Pulmonary artery endothelial cell (primary cell): ENCODE results near the gene SPARCL1. TPM values are rescaled to one million over a fixed set of nuclear protein-coding genes. Genes with fewer than 3 reads are reported as not detected.
"Not testable (repeated sequence)": the region's sequence is repeated elsewhere in the genome, so short reads cannot be mapped to it uniquely, and the experiment has no call there.

Source experiments
- DNase-seq: peaks from one replicate; pipeline ENCODE4 v3.0.0-alpha.2; 2011; ENCODE audit warnings: low read depth, low spot score
- total RNA-seq: library from RNA; depleted of rRNA; stranded (reverse); fragments of >200 nt; gene quantifications from 2 replicates; pipeline ENCODE4 v1.2.3, GENCODE V29; 2014

The SPARCL1 gene, protein sequence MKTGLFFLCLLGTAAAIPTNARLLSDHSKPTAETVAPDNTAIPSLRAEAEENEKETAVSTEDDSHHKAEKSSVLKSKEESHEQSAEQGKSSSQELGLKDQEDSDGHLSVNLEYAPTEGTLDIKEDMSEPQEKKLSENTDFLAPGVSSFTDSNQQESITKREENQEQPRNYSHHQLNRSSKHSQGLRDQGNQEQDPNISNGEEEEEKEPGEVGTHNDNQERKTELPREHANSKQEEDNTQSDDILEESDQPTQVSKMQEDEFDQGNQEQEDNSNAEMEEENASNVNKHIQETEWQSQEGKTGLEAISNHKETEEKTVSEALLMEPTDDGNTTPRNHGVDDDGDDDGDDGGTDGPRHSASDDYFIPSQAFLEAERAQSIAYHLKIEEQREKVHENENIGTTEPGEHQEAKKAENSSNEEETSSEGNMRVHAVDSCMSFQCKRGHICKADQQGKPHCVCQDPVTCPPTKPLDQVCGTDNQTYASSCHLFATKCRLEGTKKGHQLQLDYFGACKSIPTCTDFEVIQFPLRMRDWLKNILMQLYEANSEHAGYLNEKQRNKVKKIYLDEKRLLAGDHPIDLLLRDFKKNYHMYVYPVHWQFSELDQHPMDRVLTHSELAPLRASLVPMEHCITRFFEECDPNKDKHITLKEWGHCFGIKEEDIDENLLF
- total RNA-seq, result under 0.01 and 0.88 TPM in 2 replicates

DNA sequence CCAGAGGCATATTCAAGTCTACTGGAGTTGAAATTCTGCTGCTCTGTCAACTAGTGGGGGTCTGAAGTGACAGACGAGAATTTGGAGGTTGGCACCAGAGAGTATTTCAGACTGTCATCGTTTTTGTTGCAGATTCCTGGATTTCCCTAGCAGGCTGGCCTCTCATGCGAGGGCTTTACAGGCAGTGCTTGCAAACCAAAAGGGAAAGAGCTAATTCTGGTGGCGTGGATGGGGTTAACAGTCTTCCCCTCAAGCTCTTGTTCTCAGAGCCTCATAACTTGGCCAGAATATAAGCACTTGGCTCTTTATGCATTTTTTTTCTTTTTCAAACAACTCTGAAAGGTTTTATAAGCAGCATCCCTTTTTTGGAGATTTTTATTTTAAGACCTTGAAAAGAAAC, at the start of gene SPARCL1:
SPARCL1 (minus strand) TSS at position 190 of the 400 bp plus-strand sequence. CDS start 29,802 bp downstream, outside the sequence.
- DNase-seq, result no peak

DNA sequence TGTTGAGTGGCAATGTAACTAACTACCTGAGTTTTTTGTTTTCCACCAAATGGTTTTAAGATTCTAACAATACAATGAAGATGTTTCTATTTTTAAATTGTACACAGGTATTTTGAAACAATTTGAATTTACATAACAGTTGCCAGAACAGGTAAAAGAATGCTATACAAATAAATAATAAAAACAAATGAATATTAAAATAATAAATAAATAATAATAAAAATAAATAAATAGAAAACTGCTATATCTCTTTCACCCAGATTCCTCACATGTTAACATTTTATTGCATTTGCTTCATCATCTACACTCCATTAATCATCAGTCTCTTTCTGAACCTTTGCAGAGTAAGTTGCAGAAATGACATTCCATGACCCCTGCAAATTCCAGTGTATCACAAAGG, 46.8 kb upstream of the SPARCL1 start:
- DNase-seq, result no peak

DNA sequence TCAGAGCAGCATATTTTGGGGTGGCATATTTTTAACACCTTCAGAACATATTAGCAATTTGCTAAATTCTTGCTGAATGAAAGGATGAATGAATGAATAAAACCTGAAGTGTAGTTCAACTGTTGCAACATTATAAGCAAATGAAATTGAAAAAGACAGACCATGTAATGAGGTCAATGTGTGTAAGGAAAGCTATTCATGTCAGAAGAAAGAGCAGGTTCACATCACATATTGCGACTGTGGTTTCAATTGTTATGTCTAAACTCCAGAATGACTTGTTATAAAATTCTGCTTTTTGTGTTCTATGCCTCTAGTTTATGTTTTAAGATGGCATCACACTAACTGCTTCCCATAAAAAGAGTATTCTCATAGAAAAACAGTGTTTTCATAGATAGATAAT, 46.2 kb upstream of the SPARCL1 start:
- no peak for DNase-seq

DNA sequence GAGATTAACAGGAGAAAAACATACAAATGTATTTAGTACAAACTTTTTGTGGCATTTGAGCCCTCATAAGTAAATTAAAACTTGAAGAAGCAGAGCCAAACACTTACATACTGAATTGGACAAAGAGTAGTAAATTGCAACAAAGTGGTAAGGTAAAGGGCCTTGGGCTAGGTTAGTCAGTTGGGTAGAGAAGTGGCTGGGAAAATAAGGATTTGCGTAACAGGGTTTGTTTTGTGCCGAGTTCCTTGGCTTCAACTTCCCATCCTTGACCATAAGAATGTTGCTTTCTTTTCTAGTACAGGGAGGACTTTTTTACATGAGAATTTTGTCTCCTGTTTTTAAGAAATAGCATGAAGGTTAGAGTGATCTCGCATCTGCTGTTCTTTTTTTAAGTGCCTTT, 45.8 kb upstream of the SPARCL1 start:
- DNase-seq, result no peak

DNA sequence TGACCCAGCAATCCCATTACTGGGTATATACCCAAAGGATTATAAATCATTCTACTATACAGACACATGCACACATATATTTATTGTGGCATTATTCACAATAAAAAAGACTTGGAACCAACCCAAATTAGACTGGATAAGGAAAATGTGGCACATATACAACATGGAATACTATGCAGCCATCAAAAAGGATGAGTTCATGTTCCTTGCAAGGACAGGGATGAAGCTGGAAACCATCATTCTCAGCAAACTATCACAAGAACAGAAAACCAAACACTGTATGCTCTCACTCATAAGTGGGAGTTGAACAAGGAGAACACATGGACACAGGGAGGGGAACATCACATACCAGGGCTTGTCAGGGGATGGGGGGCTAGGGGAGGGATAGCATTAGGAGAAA, 45.2 kb upstream of the SPARCL1 start:
- DNase-seq, result not testable (repeated sequence)

DNA sequence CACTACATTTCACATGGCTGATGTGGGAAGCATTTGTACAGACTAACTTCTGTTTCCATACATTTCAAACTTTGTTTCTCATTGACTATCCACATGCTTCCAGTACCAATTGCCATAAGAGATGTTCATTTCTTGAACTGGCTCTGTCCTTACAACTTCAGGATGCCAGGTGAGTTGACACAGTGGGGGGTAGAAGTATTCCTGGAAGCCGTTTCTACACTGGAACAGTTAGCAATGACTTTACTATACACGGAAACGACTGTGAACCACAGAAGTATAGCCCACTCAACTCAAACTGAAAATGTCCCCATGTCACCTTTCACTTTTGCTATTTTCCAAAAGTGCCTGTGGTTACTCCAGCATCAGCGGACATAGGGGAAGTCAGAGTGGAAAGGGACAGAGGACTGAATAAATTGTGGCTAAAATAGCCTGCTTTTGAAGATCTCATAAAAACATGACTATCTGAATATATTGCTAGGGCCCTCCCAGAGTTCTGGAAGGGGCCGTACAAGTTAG, 41.2 kb upstream of the SPARCL1 start:
- no peak for DNase-seq

DNA sequence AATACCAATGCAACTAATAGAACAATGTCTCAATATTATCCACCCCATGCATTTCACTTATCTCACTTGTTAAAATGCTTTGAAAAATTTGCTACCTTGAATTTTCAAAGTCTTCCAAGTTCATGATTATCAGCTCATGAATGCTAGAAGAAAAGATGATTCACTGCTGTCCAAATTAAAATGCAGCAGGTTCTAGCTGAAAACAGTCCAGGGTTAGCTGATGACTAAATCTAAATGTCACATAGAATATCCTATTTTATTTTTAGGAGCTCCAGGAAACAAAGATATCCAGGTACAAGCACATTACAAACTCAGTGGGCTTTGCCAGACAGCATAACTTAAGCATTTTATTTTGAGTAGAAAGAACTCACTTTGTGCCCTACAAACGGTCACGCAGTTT, 38.0 kb upstream of the SPARCL1 start:
- no peak for DNase-seq

DNA sequence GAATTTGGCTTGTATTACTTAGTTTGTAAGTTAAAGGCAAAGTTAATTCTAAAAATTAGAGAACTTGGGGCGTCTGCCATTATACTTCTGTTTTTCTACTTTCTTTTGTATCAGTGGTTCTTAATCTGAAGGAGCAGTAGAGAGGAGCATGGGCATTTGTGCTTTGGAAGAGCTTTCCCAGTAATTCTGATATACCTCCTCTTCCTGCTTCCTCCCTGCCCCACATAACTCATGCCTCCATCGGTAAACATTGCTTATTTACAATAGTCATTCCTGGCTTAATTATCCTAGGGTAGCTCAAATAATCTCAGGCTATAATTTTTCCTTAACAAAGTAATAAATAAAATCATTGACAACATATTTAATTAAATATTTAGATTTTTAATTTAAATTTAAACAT, 37.1 kb upstream of the SPARCL1 start:
- DNase-seq, result no peak

DNA sequence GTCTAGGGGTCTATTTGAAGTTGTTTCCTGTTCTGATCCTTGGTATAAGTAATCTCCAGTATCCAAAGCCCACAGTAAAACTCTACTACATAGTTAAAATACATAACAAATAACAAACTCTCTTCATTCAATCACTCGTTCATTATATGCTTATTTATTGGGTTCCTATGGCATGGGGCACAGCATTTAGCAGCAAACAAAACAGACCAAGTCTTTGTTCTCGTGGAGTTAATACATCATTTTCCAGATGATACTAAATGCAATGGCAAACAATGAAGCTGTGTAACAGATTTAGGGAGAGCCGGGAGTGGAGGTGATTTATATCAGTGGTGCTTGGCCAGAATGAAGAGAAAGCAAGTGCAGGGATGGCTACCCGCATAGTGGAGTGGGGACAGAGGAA, 36.6 kb upstream of the SPARCL1 start:
- DNase-seq, result no peak

DNA sequence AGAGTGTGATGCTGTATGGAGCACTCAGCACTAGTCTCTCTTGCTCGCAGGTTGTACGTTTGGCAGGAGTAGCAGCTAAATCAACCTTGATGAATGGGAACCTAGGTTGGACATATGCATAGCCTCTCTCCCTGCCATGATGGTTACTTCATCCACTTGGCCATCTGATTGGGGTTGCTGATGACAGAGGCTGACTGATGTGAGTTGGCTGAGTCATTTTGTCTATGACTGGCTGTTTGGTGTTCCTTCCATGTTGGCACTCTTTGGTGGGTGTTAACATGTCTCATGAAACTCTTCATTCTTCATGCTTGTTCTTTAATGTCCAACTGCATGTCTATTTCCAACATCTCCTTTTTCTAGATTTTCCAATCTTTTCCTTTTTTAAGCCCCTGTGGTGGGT, 31.6 kb upstream of the SPARCL1 start:
- no peak for DNase-seq

DNA sequence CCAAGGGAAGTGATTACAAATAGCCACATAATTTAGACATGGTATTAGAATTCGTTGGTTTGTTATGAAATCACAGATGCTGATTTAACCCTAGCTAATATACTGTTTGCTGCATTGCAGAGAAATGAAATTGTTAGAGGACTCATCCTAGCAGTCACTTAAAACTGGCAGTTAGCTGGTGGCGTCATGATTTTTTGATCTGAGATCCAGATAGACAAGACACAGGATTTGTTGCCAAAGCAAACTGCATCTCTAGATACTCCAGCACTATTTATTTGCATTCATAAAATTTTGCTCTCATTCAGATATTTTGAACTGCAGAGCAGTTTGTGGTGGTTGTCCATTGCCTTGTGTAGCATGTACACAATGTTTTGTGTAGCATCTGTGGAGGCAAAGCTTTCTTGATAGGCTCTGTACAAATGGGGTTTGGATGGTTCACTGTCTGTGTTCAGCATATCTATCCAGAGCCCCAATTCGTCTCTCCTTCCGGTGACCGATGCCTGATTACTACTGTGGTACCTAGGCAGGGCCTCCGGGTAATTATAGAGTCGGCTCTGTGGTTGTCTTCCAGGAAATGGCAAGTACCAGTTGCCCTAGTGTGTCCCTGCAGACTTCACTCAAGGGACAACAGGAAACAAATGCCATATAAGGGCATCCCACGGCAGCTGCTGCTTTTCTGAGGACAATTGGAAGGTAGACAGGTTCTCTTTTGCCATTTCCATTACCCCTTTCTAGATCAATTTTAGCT, 30.1 kb upstream of the SPARCL1 start:
- DNase-seq, result no peak

DNA sequence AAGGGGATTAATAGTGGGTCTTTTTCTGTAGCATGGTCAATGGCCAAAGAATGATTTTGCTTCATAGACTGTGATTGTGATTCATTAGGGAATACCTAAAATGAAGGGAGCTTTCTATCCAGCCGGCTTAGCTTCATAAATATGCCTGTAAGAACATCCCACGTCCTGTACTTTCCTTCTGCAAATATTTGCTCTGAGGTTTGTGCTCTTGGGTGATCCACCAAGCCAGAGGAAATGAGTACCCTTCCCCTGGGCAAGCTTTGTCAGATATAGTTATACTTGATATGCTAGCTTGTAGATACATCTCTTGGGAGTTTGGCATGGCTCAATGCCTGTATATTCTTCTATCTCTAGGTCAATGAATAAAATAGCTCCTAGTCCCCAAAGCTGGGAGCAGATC, 28.2 kb upstream of the SPARCL1 start:
- DNase-seq, result no peak

DNA sequence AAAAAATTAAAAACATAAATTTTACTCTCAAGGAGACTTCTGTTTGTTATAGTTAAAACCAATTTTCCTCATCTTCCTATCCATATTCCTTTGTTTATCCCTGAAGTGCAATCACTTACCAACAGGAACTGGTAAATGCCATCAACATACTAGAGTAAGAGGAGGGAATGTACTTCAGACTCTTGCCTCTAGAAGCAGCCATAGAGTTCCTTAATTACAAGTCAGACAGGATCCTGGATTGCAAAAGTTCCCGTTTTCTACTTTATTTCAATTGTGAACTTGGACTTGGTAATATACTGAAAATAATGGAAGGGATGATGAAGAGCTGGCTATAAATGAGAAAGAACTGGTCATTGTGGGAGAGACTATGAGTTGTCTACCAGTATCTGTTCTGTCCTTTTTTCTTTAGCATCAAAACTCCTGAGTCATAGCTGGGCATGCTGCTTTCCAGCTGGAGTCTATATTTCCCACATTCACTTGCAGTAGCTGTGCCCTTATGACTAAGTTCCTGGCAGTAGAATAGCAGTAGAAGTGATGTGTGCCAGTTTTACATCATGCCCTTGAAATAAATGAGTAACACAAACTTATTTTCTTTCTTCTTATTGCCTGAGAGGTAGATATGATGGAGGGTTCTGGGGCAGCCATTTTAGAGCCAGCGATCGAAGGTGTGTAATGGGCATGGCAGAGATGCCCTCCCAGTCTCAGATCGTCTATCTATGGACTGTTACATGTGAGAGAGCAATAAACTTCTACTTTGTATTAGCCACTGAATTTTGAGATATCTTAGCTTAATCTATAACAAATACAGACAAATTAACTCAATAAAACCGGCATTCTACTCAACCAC, 26.8 kb upstream of the SPARCL1 start:
- no peak for DNase-seq

DNA sequence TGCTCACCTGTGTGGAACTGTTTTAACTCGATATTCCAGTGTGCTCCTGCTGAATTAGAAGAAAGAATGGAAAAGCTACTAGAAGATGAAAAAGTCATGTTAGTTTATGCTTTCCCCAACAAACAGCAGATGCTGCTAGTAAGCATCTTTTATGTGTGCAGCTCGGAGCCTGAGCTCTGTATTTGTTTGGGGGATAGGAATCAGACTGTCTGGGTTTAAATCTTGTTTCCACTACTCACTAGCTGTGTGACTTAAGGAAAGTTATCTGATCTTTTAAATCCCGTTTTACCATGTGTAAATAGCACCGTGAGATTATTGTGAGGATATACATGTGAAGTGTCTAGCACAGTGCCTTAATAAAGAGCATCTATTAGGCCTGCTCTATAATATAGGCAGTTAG, 24.0 kb upstream of the SPARCL1 start:
- DNase-seq, result no peak

DNA sequence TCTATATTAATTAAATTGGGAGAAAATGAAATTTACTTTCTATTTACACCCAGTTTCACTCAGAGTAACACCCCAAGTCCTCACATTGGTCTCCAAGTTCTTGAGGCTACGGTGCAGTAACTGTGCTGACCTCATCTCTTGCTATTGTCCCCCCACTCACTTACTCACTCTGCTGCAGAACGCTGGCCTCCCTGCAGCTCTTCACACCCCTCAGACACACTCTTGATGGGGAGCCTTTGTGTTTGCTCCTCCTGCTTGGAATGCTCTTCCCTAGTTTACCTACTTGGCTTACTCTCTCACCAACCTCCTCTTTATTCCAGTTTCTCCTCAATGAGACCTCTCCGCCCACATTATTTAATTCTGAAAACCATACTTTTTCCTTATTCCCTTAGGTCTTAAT, 22.2 kb upstream of the SPARCL1 start:
- DNase-seq, result no peak

DNA sequence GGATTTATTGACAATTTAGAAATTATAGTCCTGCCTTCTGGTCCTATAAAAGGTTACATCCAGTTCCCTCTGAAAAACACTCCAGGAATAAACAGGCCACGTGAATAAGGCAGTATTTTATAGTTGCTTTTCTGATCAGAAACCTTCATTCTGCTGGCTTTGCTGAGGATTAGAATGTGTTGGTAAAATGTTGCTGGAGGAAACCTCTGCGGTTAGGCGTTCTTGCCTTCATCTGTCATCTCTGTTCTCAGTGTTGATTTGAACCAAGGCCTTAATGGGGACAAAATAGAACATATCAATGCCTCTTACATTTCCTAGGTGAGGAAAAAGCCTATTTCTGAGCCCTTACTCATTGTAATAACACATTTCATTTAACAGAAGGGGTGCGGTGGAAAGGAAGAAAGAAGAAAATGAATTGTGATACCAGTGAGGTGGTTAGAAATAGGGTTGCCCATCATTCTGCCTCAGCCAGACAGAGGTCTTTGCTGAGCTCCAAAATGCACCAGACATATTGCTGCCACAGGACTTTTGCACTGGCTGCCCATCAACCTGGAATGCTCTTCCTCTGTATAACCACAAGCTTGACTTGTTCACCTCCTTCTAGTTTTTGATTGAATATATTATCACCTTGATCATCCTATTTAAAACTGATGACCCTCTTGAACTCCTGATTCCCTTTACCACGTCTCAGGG, 18.0 kb upstream of the SPARCL1 start:
- no peak for DNase-seq

DNA sequence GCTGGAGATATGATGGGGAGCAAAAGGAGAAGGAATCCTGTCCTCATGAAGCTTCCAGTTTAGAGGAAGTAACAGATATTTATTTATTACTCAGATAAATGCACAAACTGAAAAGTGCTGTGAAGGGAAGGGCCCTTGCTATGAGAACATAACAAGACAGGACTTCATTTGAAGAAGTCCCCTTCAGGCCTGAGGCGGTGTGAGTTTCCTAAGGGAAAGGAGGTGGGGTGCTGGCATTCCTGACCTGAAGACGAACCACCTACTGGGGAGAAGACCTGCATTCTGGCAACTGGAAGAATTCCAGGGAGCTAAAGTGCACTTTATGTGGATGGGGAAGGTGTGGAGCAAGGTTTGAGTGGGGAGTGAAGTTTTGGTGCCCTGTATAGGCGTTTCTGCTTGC, 15.9 kb upstream of the SPARCL1 start:
- no peak for DNase-seq

DNA sequence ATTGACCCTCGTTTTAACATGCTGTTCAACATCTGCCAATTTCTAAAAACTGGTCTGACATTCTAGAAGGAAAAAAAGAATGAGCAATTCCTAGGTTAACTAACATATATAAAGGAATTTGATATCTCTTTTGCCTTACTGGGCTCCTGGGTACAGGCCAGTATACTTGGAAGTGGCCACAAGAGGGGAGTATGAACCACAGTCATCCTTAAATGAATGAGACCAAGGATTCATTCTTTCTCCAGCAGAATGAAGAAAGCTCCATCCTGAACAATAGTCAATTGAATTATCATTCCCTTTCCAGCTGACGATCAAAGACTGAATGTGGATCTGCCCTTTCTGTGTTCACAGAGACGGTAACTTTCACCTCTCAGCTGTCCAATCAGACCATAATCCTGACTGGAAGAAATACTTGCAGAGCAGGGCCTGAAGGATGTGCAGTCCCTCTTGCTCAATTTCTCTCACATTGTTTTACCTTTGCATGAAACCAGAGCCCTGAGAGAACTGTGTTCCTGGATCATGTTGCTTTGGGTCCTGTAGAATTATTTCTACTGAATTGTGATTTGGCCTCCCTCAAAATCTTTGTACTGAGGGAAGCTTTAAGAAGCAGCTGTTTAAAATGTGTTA, 14.8 kb upstream of the SPARCL1 start:
- no peak for DNase-seq

DNA sequence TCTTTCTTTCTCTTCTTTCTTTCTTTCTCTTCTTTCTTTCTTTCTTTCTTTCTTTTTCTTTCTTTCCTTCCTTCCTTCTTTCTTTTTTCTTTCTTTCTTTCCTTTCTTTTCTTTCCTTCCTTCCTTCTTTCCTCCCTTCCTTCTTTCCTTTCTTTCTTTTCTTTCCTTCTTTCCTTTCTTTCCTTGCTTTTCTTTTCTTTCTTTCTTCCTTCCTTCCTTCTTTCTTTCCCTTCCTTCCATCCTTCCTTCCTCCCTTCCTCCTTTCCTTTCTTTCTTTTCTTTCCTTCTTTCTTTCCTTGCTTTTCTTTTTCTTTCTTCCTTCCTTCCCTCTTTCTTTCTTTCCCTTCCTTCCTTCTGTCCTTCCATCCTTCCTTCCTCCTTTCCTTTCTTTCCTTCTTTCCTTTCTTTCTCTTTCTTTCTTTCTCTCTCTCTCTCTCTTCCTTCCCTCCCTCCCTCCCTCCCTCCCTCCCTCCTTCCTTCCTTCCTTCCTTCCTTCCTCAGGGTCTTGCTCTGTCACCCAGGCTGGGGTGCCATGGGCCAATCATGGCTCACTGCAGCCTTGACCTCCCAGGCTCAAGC, 13.6 kb upstream of the SPARCL1 start:
- no peak for DNase-seq
